GM21381 (cell line): ENCODE results near the gene RHOU.

Experiments used
- ATAC-seq: cut with Tn5 transposase; IDR thresholded peaks from one replicate; pipeline ENCODE4 v1.9.1; 2021; ENCODE audit warnings: mild to moderate bottlenecking, moderate library complexity; ENCODE audit not compliant: unreplicated experiment

RHOU gene

DNA sequence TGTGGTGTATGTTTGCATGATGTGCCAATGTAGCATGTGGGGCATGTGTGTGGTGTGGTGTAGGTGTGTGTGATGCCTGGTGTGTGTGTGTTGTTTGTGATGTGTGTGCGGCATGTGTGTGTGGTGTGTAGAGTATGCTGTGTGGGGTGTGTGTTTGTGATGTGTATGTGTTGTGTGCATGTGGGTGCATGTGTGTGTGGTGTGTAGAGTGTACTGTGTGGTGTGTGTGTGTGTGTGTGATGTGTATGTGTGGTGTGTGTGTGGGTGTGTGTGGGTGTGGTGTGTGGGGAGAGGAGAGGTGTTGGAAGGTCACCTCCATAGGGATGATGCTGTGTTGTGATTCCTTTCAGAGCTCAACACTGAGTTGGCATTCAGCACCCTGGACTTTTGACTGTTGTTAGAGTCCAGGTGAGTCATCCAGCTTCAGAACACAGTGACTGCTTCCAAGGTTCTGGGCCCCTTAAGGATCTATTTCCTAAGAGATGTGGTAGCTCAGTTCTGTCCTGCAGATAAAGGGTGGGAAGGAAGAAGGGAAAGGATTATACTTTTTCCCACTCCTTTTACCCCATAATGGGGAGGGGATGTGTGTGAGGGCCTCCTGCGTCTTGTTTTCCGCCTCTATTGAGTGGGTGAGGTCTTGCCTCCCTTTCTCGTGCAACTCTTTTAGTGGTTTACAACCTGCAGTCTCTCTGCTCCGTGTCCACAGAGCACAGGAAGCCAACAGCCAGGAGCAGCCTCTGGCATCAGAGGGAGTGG lies 47.6 kb downstream of the RHOU start:
- no peak for ATAC-seq

DNA sequence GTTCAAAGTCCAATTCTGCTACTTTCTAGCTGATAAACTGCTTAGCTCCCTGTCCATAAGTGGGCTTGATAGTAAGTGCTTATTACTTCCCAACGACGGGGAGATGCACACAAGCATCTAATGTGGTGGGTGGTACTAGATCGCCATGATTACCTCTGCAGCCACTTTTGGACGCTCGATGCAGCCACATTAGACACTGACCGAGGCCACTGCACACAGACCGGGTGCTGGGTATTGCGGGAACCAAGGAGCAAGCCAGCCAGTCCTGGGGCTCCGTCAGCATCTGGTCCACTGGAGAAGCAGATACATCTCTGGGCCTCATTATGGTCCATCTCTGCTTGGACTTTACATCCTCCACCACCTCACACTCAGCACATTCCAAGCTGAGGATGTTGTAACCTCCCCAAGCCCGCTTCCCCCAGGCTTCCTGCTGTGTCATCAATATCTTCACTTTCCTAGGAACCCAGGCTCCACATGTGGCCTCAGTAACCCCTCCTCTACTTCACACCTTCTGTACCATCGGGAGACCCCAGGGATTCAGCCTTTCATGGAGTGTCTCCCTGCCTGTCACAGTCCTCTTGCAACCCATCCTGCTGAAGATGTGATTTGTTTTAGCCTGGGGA lies 48.2 kb downstream of the RHOU start:
- ATAC-seq, result no peak

- no peak for ATAC-seq
Observed at GRCh38 chr1:228784181-228784580, 48.9 kb downstream of the RHOU start.

GRCh38 chr1:228785366-228786330 lies 50.4 kb downstream of the RHOU start:
- no peak for ATAC-seq

GRCh38 chr1:228786361-228787129 lies 51.3 kb downstream of the RHOU start:
- no peak for ATAC-seq

GRCh38 chr1:228791791-228792190 lies 56.5 kb downstream of the RHOU start:
- no peak for ATAC-seq

- ATAC-seq, result no peak
Observed at GRCh38 chr1:228792601-228793000, 57.3 kb downstream of the RHOU start.

DNA sequence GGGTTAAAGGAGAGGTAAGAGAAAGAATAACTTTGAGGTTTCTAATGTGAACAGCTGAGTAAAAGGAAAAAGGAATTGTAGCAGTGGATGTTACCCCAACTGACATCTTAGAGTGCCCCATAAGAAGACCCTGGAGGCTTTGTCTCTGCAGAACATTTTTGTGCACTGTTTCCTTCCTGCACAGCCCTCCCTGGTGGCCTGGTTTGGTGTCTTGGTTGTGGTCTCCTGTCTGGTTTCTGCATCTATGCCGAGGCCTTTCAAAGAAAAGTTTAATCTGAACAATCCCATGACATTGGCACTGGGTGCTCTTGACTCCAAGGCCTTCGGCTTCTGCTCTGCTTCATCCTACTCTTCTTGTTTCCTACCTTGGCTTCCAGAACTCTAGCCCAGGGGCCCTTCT lies 57.8 kb downstream of the RHOU start:
- ATAC-seq, result no peak

- peak; percentile 64 for ATAC-seq
Observed at GRCh38 chr1:228794173-228794572, 58.9 kb downstream of the RHOU start.

- peak; percentile 75 for ATAC-seq
Observed at GRCh38 chr1:228794810-228795209, 59.5 kb downstream of the RHOU start.

DNA sequence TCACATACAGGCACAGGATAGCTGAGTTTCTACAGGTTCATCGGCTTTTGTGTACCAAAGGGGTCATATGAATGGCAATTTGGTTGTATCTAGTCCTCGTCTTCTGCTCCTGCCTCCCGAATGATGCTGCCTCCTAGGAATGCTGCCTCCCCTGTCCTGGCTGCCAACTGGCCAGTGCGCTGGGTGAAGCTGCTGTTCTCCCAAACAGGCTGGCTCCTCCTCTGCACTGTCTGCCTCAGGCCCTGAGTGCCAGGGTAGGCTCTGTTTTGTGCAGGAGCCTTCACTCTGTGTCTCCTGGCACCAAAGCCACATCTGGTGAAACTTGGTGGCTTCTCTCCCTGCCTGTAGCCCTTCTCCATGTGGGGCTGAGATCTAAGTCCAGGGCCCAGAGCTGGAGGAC lies 60.3 kb downstream of the RHOU start:
- no peak for ATAC-seq
